ENCODE measurements around the gene ISG15. TPM values are rescaled to one million over a fixed set of nuclear protein-coding genes. Genes with fewer than 3 reads are reported as not detected.
"Not testable (repeated sequence)": the region's sequence is repeated elsewhere in the genome, so short reads cannot be mapped to it uniquely, and the experiment has no call there.

Gene ISG15
- total RNA-seq, 1 experiment from 2014 or later, result 758 TPM

GRCh38 chr1:1013922-1014648, 788 bp downstream of the ISG15 start:
- ChIA-PET CTCF (interaction anchor here (0.6 to 1.5 kb wide), 8 partner anchors 12 to 217 kb away, joined by 3 to 7 read pairs (median 4); no protein-coding TSS in a partner anchor), POLR2A (ENCODE audit: unreplicated experiment) (interaction anchor here (0.6 to 1.2 kb wide), 7 partner anchors 8 to 268 kb away, joined by 3 to 10 read pairs (median 4); no protein-coding TSS in a partner anchor)
- Histone ChIP-seq H3K4me2 (ENCODE audit: low read length) (peak overlapping the region; percentile 96), H3F3A (ENCODE audit: low read length, unreplicated experiment) (no peaks in the 10 kb centered on the region), H3K27me3 (ENCODE audit: low read length) (no peaks in the 10 kb centered on the region), H3K9ac (ENCODE audit: low read length) (peak overlapping the region; percentile 71), H3K27ac (ENCODE audit: low read length) (peak overlapping the region; percentile 66), H3K9me3 (ENCODE audit: low read length) (no peaks in the 10 kb centered on the region), H3K4me1 (ENCODE audit: insufficient read depth, low read length) (peaks cover 23% of the 10 kb centered on the region), H3K36me3 (ENCODE audit: low read depth, low read length) (no peaks in the 10 kb centered on the region), H4K20me1 (ENCODE audit: low read length) (no peaks in the 10 kb centered on the region), H3K4me3 (ENCODE audit: low read length) (peak overlapping the region; percentile 76), H3K79me2 (ENCODE audit: low read length) (peaks cover 22% of the 10 kb centered on the region), H2AFZ (ENCODE audit: low read length) (peak overlapping the region; percentile 49), H3K9me2 (replicated peaks; ENCODE audit: low read length) (no peaks in the 10 kb centered on the region)
- intact Hi-C loops (cut with micrococcal nuclease), result loop anchor here (1.0 to 5.0 kb wide), 3 partner anchors 14 to 103 kb away; partner anchors contain the start of genes C1orf159 and HES4
- peak; percentile 69 for DNase-seq
- ATAC-seq, result peak; percentile 59
- TF ChIP-seq EZH2phosphoT487 (IDR thresholded peaks at IDR 0.05; ENCODE audit: borderline replicate concordance, low read length) (no peak), CTCF (conservative IDR thresholded peaks at IDR 0.05; ENCODE audit: low read depth, low read length) (peak; percentile 25; the same call in 1 of the 2 replicates)
- BruUV-seq (replicated peaks), result no TSS peak

- H3K9ac ChIP-seq (ENCODE audit: low read length), result peak overlapping the region; percentile 71
- intact Hi-C loops (cut with micrococcal nuclease), result loop anchor here (2.0 to 5.0 kb wide), 2 partner anchors 48 to 102 kb away; partner anchors contain the start of gene C1orf159
- BruUV-seq (replicated peaks), result no TSS peak
- peaks cover 22% of the 10 kb centered on the region for H3K79me2 ChIP-seq (ENCODE audit: low read length)
- ATAC-seq, result 0 out of 2 replicates have a peak, but pooled peaks have one; percentile 1
- H3K9me3 ChIP-seq (ENCODE audit: low read length), result no peaks in the 10 kb centered on the region
- H3K9me2 ChIP-seq (replicated peaks; ENCODE audit: low read length), result no peaks in the 10 kb centered on the region
- no peaks in the 10 kb centered on the region for H3K27me3 ChIP-seq (ENCODE audit: low read length)
- H3K4me2 ChIP-seq (ENCODE audit: low read length), result peak overlapping the region; percentile 96
- POLR2A ChIA-PET (ENCODE audit: unreplicated experiment), result interaction anchor here (0.7 to 1.2 kb wide), 2 partner anchors 13 to 18 kb away, joined by 3 to 8 read pairs; no protein-coding TSS in a partner anchor
- peak overlapping the region; percentile 76 for H3K4me3 ChIP-seq (ENCODE audit: low read length)
- no peak overlapping the region for H2AFZ ChIP-seq (ENCODE audit: low read length)
- H4K20me1 ChIP-seq (ENCODE audit: low read length), result no peaks in the 10 kb centered on the region
- no peaks in the 10 kb centered on the region for H3K36me3 ChIP-seq (ENCODE audit: low read depth, low read length)
- CTCF ChIA-PET, result interaction anchor here (0.6 to 1.5 kb wide), 7 partner anchors 13 to 246 kb away, joined by 3 to 7 read pairs (median 5); no protein-coding TSS in a partner anchor
- peaks cover 23% of the 10 kb centered on the region for H3K4me1 ChIP-seq (ENCODE audit: insufficient read depth, low read length)
- DNase-seq, result peak; percentile 59
- peak overlapping the region; percentile 66 for H3K27ac ChIP-seq (ENCODE audit: low read length)
- no peak for TF ChIP-seq EZH2phosphoT487 (IDR thresholded peaks at IDR 0.05; ENCODE audit: borderline replicate concordance, low read length)
- TF ChIP-seq EZH2 (IDR thresholded peaks at IDR 0.05; ENCODE audit: low read length, unreplicated experiment), result no peak
- TF ChIP-seq CTCF (conservative IDR thresholded peaks at IDR 0.05; ENCODE audit: low read depth, low read length), result peak; percentile 80
- H3F3A ChIP-seq (ENCODE audit: low read length, unreplicated experiment), result no peaks in the 10 kb centered on the region
Measured at GRCh38 chr1:1014799-1015681, 1.7 kb downstream of the ISG15 start.

- intact Hi-C loops (cut with micrococcal nuclease); H3K27ac ChIP-seq (ENCODE audit: low read length); H3F3A ChIP-seq (ENCODE audit: low read length, unreplicated experiment); CTCF ChIA-PET; ATAC-seq; H2AFZ ChIP-seq (ENCODE audit: low read length); H3K36me3 ChIP-seq (ENCODE audit: low read depth, low read length); H3K9ac ChIP-seq (ENCODE audit: low read length); H3K9me2 ChIP-seq (replicated peaks; ENCODE audit: low read length); BruUV-seq (replicated peaks); H3K27me3 ChIP-seq (ENCODE audit: low read length); H3K9me3 ChIP-seq (ENCODE audit: low read length); H3K4me3 ChIP-seq (ENCODE audit: low read length); H4K20me1 ChIP-seq (ENCODE audit: low read length); H3K4me2 ChIP-seq (ENCODE audit: low read length): not testable (repeated sequence)
- POLR2A ChIA-PET (ENCODE audit: unreplicated experiment), result interaction anchor here (0.5 to 0.7 kb wide), 5 partner anchors 20 to 1176 kb away, joined by 3 to 11 read pairs (median 5); no protein-coding TSS in a partner anchor
- Histone ChIP-seq H3K79me2 (ENCODE audit: low read length) (peaks cover 48% of the 10 kb centered on the region), H3K4me1 (ENCODE audit: insufficient read depth, low read length) (peaks cover 33% of the 10 kb centered on the region)
- peak; percentile 45 for DNase-seq
Measured at GRCh38 chr1:1017397-1018320, 4.4 kb downstream of the ISG15 start.

DNA sequence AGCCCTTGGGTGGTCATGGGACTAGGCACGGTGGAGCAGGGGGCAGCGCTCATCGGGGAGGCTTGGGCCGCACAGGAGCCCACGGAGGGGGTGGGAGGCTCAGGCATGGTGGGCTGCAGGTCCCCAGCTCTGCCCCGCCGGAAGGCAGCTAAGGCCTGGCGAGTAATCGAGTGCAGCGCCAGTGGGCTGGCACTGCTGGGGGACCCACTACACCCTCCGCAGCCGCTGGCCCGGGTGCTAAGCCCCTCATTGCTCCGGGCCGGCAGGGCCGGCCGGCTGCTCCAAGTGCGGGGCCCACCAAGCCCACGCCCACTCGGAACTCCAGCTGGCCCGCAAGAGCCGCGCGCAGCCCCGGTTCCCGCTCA, 5.0 kb downstream of the ISG15 start:
- H3K4me2 ChIP-seq (ENCODE audit: low read length); H3K27me3 ChIP-seq (ENCODE audit: low read length); BruUV-seq (replicated peaks); H2AFZ ChIP-seq (ENCODE audit: low read length); H3K4me3 ChIP-seq (ENCODE audit: low read length); H3K9ac ChIP-seq (ENCODE audit: low read length); H3K9me3 ChIP-seq (ENCODE audit: low read length); H3F3A ChIP-seq (ENCODE audit: low read length, unreplicated experiment); H3K27ac ChIP-seq (ENCODE audit: low read length); intact Hi-C loops (cut with micrococcal nuclease); ATAC-seq; DNase-seq; H3K9me2 ChIP-seq (replicated peaks; ENCODE audit: low read length): not testable (repeated sequence)
- POLR2A ChIA-PET (ENCODE audit: unreplicated experiment), result interaction anchor here (0.5 to 0.6 kb wide), 2 partner anchors 20 to 568 kb away, joined by 3 to 6 read pairs; no protein-coding TSS in a partner anchor
- CTCF ChIA-PET, result interaction anchor here (0.7 to 1.5 kb wide), 3 partner anchors 18 to 61 kb away, joined by 3 to 10 read pairs (median 3); no protein-coding TSS in a partner anchor
- Histone ChIP-seq H3K79me2 (ENCODE audit: low read length) (peaks cover 55% of the 10 kb centered on the region), H4K20me1 (ENCODE audit: low read length) (peaks cover 14% of the 10 kb centered on the region), H3K36me3 (ENCODE audit: low read depth, low read length) (peaks cover 13% of the 10 kb centered on the region; the same call in 1 of the 2 replicates), H3K4me1 (ENCODE audit: insufficient read depth, low read length) (peaks cover 36% of the 10 kb centered on the region)

All from PC-3 (cell line).